GM10266 (cell line): ENCODE results near the gene ARHGEF4.

Source experiments
- DNase-seq: peaks from one replicate; pipeline ENCODE4 v3.0.0; 2012; ENCODE audit errors: extremely low spot score
- CTCF ChIP-seq: IDR thresholded peaks from 2 replicates; pipeline ENCODE4 v1.5.1; 2012; ENCODE audit warnings: mild to moderate bottlenecking, low read depth; ENCODE audit not compliant: control insufficient read depth, insufficient read depth; ENCODE audit errors: missing control alignments

ARHGEF4 gene

GRCh38 chr2:130920415-130921163 is 83.9 kb downstream of the ARHGEF4 start:
- peak; percentile 78 for DNase-seq
- TF ChIP-seq CTCF: peak; percentile 84

DNA sequence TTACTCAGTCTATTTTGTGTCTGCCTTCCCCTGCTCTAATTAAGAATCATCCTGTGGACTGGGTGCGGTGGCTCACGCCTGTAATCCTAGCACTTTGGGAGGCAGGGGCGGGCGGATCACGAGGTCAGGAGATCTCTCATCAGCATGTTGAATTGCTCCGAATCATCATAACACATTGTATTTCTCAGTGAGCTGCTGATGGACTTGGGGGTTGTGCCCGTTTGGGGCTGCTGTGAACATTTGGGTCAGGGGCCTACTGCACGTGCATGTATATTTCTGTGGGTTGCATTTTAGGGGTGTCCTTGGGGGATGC is 84.4 kb downstream of the ARHGEF4 start:
- DNase-seq: no peak
- no peak for TF ChIP-seq CTCF

DNA sequence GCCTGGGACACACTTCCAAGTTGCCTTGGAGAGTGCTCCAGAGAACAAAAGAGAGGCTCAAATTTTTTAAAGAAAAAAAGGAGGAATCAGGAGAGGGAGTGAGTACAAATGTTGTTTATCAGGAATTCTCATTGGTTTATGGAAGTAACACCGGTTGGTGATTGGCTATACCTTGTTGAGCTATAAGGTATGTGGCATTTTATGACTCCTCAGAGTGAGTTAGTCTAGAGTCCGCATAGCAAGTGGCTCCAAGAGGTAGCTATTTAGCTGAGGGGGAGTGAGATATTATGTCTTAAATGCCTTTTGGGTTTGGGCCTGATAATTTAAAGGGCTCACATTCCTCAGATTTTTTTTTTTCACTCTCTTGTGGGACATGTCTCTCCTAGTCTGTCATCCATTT is 85.7 kb downstream of the ARHGEF4 start:
- TF ChIP-seq CTCF: no peak
- DNase-seq: no peak

GRCh38 chr2:130928385-130928784 is 91.7 kb downstream of the ARHGEF4 start:
- no peak for TF ChIP-seq CTCF
- DNase-seq: no peak

GRCh38 chr2:130930740-130931659 is 94.3 kb downstream of the ARHGEF4 start:
- TF ChIP-seq CTCF: no peak
- DNase-seq: no peak

DNA sequence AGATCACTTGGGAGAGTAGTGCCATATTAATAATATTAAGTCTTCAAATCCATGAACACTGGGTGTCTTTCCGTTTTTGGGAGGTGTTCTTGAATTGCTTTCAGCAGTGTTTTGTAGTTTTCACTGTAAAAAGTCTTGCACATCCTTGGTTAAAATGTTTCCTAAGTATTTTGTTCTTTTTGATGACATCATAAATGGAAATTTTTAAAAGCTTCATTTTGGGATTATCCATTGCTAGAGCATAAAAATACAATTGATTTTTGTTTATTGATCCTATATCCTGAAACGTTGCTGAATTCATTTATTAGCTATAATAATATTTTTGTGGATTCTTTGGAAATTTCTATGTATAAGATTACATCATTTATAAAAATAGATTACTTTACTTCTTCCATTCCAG is 96.8 kb downstream of the ARHGEF4 start:
- TF ChIP-seq CTCF: no peak

DNA sequence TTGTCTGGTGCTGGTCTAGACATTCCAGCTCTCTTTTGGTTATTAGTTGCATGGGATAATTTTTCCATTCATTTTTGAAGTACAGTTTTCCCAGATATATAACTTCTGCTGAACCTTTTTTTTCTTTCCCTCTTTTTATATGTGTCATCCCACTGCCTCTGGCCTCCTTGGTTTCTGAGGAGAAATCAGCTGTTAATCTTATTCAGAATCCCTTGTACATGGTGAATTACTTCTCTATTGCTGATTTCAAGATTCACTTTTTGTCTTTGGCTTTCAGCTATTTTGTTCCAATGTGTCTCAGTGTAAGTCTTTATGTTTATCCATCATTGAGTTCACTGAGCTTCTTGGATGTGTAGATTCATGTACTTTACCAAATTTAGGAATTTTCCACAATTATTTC is 99.7 kb downstream of the ARHGEF4 start:
- no peak for TF ChIP-seq CTCF

More for the DNA sequence above, 96.8 kb downstream of the ARHGEF4 start:
- no peak for DNase-seq

More for the DNA sequence above, 99.7 kb downstream of the ARHGEF4 start:
- no peak for DNase-seq
